K562 (cell line): ENCODE measurements around the gene FAM50A. TPM values are rescaled to one million over a fixed set of nuclear protein-coding genes. Genes with fewer than 3 reads are reported as not detected.

Source experiments
- ATF7 ChIP-seq: fragments of 450-650 bp; IDR thresholded peaks from 2 replicates; pipeline ENCODE4 v1.7.1; 2014; ENCODE audit warnings: mild to moderate bottlenecking, moderate library complexity
- BCL6 ChIP-seq: fragments of 250-450 bp; sonication (Bioruptor Pico); IDR thresholded peaks from 2 replicates; pipeline ENCODE4 v1.4.0; 2020
- BMI1 ChIP-seq: fragments of 150-350 bp; IDR thresholded peaks from 2 replicates; pipeline ENCODE4 v1.6.1; 2014; ENCODE audit warnings: low read length
- ELF1 ChIP-seq: fragments of 200-800 bp; sonication (Bioruptor generic); IDR thresholded peaks from 2 replicates; pipeline ENCODE4 v1.6.1; 2016; ENCODE audit warnings: missing genetic modification characterization, missing compliant biosample characterization
- HDAC1 ChIP-seq, 2 experiments: fragments of 450-650 bp; IDR thresholded peaks; 2 replicates each; pipeline ENCODE4 v1.6.1; 2016 to 2017; ENCODE audit warnings: inconsistent platforms in 1 of 2, mild to moderate bottlenecking in 1 of 2, moderate library complexity in 1 of 2
- ILK ChIP-seq: fragments of 450-650 bp; IDR thresholded peaks from 2 replicates; pipeline ENCODE4 v1.6.1; 2016; ENCODE audit warnings: missing genetic modification characterization, low read depth, mild to moderate bottlenecking, missing compliant biosample characterization, moderate library complexity, borderline replicate concordance
- KDM5B ChIP-seq: fragments of 200-600 bp; sonication (generic); IDR thresholded peaks from 2 replicates; pipeline ENCODE4 v1.6.1; 2012; ENCODE audit warnings: low read depth, mild to moderate bottlenecking, moderate library complexity, low read length, control low read depth, inconsistent platforms; ENCODE audit not compliant: insufficient replicate concordance
- MED1 ChIP-seq: sonication (generic); formaldehyde crosslinking; IDR thresholded peaks from 2 replicates; pipeline ENCODE4 v1.8.1; 2023; ENCODE audit warnings: missing genetic modification reagents, borderline replicate concordance
- MYBL2 ChIP-seq, 2 experiments: fragments of 450-650 bp in 1 of 2; sonication (generic) in 1 of 2; formaldehyde crosslinking in 1 of 2; IDR thresholded peaks; 2 replicates each; pipeline versions ENCODE4 v1.6.1 to v1.8.1; 2017 to 2022; ENCODE audit warnings: borderline replicate concordance in 1 of 2, inconsistent platforms in 1 of 2, low read depth in 1 of 2, mild to moderate bottlenecking in 1 of 2, missing genetic modification reagents in 1 of 2, moderate library complexity in 1 of 2
- OTX1 ChIP-seq: fragments of 450-650 bp; formaldehyde crosslinking; IDR thresholded peaks from 2 replicates; pipeline ENCODE4 v1.4.0; 2022; ENCODE audit warnings: mild to moderate bottlenecking
- TCFL5 ChIP-seq: fragments of 250-450 bp; sonication (Bioruptor Pico); conservative IDR thresholded peaks from 2 replicates; pipeline ENCODE4 v1.6.1; 2021; ENCODE audit warnings: mild to moderate bottlenecking, moderate library complexity, matching md5 sums
- U2AF2 ChIP-seq: fragments of 200-400 bp; formaldehyde crosslinking; optimal IDR thresholded peaks from 2 replicates; pipeline ENCODE3; 2017; ENCODE audit warnings: low read depth, mild to moderate bottlenecking, low read length
- XRCC3 ChIP-seq: fragments of 450-650 bp; IDR thresholded peaks from 2 replicates; pipeline ENCODE4 v1.6.1; 2017; ENCODE audit warnings: mild to moderate bottlenecking, moderate library complexity
- YY1 ChIP-seq, 3 experiments: IDR thresholded peaks; 2 replicates each; pipeline ENCODE4 v1.6.1; 2011; ENCODE audit warnings: low read length in 2 of 3, mild to moderate bottlenecking in 2 of 3, moderate library complexity in 2 of 3, borderline replicate concordance in 1 of 3, control low read depth in 1 of 3, low read depth in 1 of 3; ENCODE audit not compliant: insufficient read depth in 3 of 3, insufficient replicate concordance in 2 of 3, control insufficient read depth in 1 of 3, insufficient read length in 1 of 3; ENCODE audit errors: extremely low read depth in 1 of 3
- ZNF146 ChIP-seq: IDR thresholded peaks from one replicate; pipeline ENCODE4 v1.6.1; 2018; ENCODE audit warnings: missing compliant biosample characterization; ENCODE audit not compliant: unreplicated experiment
- ZNF707 ChIP-seq: fragments of 250-450 bp; sonication (Bioruptor Pico); conservative IDR thresholded peaks from 2 replicates; pipeline ENCODE4 v1.8.0; 2022; ENCODE audit warnings: inconsistent platforms, mild to moderate bottlenecking, moderate library complexity
- ZNF780A ChIP-seq: fragments of 250-450 bp; sonication (Bioruptor Pico); IDR thresholded peaks from 2 replicates; pipeline ENCODE4 v1.5.0; 2021; ENCODE audit warnings: mild to moderate bottlenecking
- ZSCAN29 ChIP-seq: fragments of 450-650 bp; IDR thresholded peaks from 2 replicates; pipeline ENCODE4 v1.6.1; 2017
- polyA plus RNA-seq, 8 experiments: library from polyadenylated mRNA; depleted of rRNA in 4 of 8; stranded (reverse) in 5 of 8; unstranded in 3 of 8; fragments of >200 nt; fragmentation: Nextera tagmentation in 2 of 8; fragmentation: Illumina TruSeq in 1 of 8; extraction: Ambion mirVana in 2 of 8; extraction: Trizol in 1 of 8; gene quantifications; 2 replicates each; pipeline versions ENCODE4 v1.2.1 to v1.2.3, GENCODE V29; 2011 to 2014; ENCODE audit warnings: inconsistent platforms in 1 of 8, missing spikeins in 1 of 8
- total RNA-seq, 7 experiments: library from RNA; depleted of rRNA in 6 of 7; stranded (reverse); fragments of >200 nt in 6 of 7; fragmentation: Illumina TruSeq in 2 of 7; extraction: Trizol in 2 of 7; gene quantifications; 2 replicates each; pipeline versions ENCODE4 v1.2.1 to v1.2.3, GENCODE V29; 2011 to 2021; ENCODE audit warnings: low replicate concordance in 1 of 7
- TF ChIP-seq, protein P1 (sequence below): fragments of 250-450 bp; sonication (Bioruptor Pico); IDR thresholded peaks from 2 replicates; pipeline ENCODE4 v1.8.0; 2022; ENCODE audit warnings: moderate library complexity, mild to moderate bottlenecking, inconsistent platforms
- TF ChIP-seq, protein P2 (sequence below): fragments of 450-650 bp; IDR thresholded peaks from 2 replicates; pipeline ENCODE4 v1.6.1; 2017; ENCODE audit warnings: mild to moderate bottlenecking, moderate library complexity
- TF ChIP-seq, protein P3 (sequence below), 2 experiments: IDR thresholded peaks in 1 of 2; conservative IDR thresholded peaks in 1 of 2; 2 replicates each; pipeline ENCODE4 v1.6.1; 2016; ENCODE audit warnings: low read depth in 2 of 2, mild to moderate bottlenecking in 1 of 2, missing compliant biosample characterization in 1 of 2, missing genetic modification characterization in 1 of 2, moderate library complexity in 1 of 2

FAM50A gene
- total and polyA plus RNA-seq, 9 of the 15 experiments (the other 6 are each of a cell fraction or from before 2014, with no cell fraction given): 4.4 to 114 (median 67.3) TPM

DNA sequence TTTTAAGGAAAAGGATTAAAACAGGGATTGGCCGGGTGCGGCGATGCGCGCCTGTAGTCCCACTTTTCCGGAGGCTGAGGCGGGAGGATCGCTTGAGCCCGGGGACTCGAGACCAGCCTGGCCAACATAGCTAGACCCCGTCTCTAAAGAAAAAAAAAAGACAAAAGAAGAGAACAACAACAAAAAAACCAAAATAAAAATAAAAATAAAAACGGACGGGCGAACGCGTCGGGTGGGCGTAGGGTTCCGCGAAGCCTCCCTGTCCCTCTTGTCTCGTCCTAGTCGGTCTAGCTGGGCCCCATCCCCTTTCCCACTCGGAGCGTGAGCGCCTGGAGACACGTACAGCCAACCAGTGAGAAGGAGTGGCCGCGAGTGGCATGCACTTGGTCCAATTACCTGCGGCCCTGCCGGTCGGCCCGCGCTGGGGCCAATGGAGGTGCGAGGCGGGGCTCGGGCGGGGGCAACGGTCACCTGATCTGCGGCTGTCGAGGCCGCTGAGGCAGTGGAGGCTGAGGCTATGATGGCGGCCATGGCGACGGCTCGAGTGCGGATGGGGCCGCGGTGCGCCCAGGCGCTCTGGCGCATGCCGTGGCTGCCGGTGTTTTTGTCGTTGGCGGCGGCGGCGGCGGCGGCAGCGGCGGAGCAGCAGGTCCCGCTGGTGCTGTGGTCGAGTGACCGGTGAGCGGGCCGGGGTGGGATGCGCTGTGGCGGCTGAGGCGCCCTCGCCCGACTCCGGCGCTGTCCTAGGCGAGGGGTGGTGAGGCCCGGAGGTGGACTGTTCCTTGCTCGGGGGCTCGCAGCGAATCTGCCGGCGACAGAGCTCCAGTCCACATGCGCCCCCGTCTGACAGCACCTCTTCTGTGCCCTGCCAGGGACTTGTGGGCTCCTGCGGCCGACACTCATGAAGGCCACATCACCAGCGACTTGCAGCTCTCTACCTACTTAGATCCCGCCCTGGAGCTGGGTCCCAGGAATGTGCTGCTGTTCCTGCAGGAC, 15.5 kb upstream of the FAM50A start, which contains the start of gene ATP6AP1 (continued):
- TF ChIP-seq, protein P1, sequence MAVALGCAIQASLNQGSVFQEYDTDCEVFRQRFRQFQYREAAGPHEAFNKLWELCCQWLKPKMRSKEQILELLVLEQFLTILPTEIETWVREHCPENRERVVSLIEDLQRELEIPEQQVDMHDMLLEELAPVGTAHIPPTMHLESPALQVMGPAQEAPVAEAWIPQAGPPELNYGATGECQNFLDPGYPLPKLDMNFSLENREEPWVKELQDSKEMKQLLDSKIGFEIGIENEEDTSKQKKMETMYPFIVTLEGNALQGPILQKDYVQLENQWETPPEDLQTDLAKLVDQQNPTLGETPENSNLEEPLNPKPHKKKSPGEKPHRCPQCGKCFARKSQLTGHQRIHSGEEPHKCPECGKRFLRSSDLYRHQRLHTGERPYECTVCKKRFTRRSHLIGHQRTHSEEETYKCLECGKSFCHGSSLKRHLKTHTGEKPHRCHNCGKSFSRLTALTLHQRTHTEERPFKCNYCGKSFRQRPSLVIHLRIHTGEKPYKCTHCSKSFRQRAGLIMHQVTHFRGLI (CRISPR knock-in tag): no peak
- TF ChIP-seq BMI1 (no peak), MED1 (CRISPR knock-in tag) (no peak), U2AF2 (no peak), ILK (no peak), BCL6 (CRISPR knock-in tag) (no peak), TCFL5 (CRISPR knock-in tag) (no peak), MYBL2 (IDR thresholded peaks at IDR 0.05; ENCODE audit: low read depth) (no peak), MYBL2 (CRISPR knock-in tag; IDR thresholded peaks at IDR 0.05; ENCODE audit: borderline replicate concordance) (no peak), ZNF780A (CRISPR knock-in tag) (no peak), KDM5B (peak; percentile 64), ATF7 (peak; percentile 53; the same call in 1 of the 2 replicates), OTX1 (CRISPR knock-in tag) (no peak), ZNF146 (CRISPR knock-in tag) (no peak), HDAC1 (IDR thresholded peaks at IDR 0.05) (no peak), XRCC3 (no peak), YY1 (IDR thresholded peaks at IDR 0.05; ENCODE audit: borderline replicate concordance in 1 of 3, control insufficient read depth in 1 of 3, extremely low read depth in 1 of 3, insufficient read depth in 3 of 3, insufficient read length in 1 of 3, insufficient replicate concordance in 2 of 3, low read depth in 1 of 3, low read length in 2 of 3) (peak; percentile 64 to 95 (median 88)), ELF1 (tag) (no peak), ZNF707 (CRISPR knock-in tag) (no peak), ZSCAN29 (no peak)
- TF ChIP-seq, protein P2, sequence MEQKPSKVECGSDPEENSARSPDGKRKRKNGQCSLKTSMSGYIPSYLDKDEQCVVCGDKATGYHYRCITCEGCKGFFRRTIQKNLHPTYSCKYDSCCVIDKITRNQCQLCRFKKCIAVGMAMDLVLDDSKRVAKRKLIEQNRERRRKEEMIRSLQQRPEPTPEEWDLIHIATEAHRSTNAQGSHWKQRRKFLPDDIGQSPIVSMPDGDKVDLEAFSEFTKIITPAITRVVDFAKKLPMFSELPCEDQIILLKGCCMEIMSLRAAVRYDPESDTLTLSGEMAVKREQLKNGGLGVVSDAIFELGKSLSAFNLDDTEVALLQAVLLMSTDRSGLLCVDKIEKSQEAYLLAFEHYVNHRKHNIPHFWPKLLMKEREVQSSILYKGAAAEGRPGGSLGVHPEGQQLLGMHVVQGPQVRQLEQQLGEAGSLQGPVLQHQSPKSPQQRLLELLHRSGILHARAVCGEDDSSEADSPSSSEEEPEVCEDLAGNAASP: no peak
- TF ChIP-seq, protein P3, sequence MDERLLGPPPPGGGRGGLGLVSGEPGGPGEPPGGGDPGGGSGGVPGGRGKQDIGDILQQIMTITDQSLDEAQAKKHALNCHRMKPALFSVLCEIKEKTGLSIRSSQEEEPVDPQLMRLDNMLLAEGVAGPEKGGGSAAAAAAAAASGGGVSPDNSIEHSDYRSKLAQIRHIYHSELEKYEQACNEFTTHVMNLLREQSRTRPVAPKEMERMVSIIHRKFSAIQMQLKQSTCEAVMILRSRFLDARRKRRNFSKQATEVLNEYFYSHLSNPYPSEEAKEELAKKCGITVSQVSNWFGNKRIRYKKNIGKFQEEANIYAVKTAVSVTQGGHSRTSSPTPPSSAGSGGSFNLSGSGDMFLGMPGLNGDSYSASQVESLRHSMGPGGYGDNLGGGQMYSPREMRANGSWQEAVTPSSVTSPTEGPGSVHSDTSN (CRISPR knock-in tag; IDR thresholded peaks at IDR 0.05; ENCODE audit: low read depth): peak; percentile 98
- TF ChIP-seq, protein P3 (tag; conservative IDR thresholded peaks at IDR 0.05; ENCODE audit: low read depth): peak; percentile 97
